Peyer's patch (tissue), 4 donors: ENCODE measurements around the gene NIN. TPM values are rescaled to one million over a fixed set of nuclear protein-coding genes. Genes with fewer than 3 reads are reported as not detected.
A peak's percentile ranks its signal among the peaks of the same experiment; 100 is the strongest.
"Not testable (repeated sequence)": the region's sequence is repeated elsewhere in the genome, so short reads cannot be mapped to it uniquely, and the experiment has no call there.

Experiments
- DNase-seq, 3 donors: peaks; one replicate each; pipeline ENCODE4 v3.0.0-alpha.2; 2017 to 2019
- H3K27ac ChIP-seq, 4 donors: fragments of 200-600 bp; sonication (generic); one replicate each; pipeline ENCODE4 v1.5.1; 2016 to 2019
- H3K27me3 ChIP-seq, 2 donors: fragments of 200-600 bp; sonication (generic); one replicate each; pipeline ENCODE4 v1.5.1; 2019
- H3K36me3 ChIP-seq, 3 donors: fragments of 200-600 bp; sonication (generic); one replicate each; pipeline ENCODE4 v1.5.1; 2016 to 2019
- H3K4me1 ChIP-seq, 4 donors: fragments of 200-600 bp; sonication (generic); one replicate each; pipeline ENCODE4 v1.5.1; 2016 to 2019
- H3K4me3 ChIP-seq, 4 donors: fragments of 200-600 bp; sonication (generic); 1 replicate in 3 of 4; 2 replicates in 1 of 4; pipeline ENCODE4 v1.5.1; 2016 to 2019; ENCODE audit warnings: mild to moderate bottlenecking in 1 of 4
- H3K9me3 ChIP-seq, 4 donors: fragments of 200-600 bp; sonication (generic); one replicate each; pipeline ENCODE4 v1.5.1; 2016 to 2019; ENCODE audit warnings: mild to moderate bottlenecking in 1 of 4
- CTCF ChIP-seq, 6 experiments: fragments of 450-650 bp in 4 of 6; fragments of 200-600 bp in 2 of 6; sonication (generic) in 1 of 6; IDR thresholded peaks; one replicate each; pipeline ENCODE4 v1.5.1; 2017 to 2019; ENCODE audit warnings: antibody characterized with exemption in 6 of 6, mild to moderate bottlenecking in 3 of 6, moderate library complexity in 1 of 6
- POLR2A ChIP-seq, 2 donors: fragments of 450-650 bp; IDR thresholded peaks; one replicate each; pipeline ENCODE4 v1.5.1; 2017; ENCODE audit warnings: antibody characterized with exemption in 2 of 2, mild to moderate bottlenecking in 2 of 2, moderate library complexity in 2 of 2
- total RNA-seq, 4 donors: library from RNA; depleted of rRNA; stranded (reverse); fragments of >200 nt; gene quantifications; one replicate each; pipeline ENCODE4 v1.1.0, GENCODE V29; 2016

The NIN gene
- total RNA-seq, 4 donors from 2014 or later = 13.8 to 151 (median 21.5) TPM

- no peak overlapping the region for H3K4me3 ChIP-seq
- H3K27ac ChIP-seq = peak overlapping the region in 3 of 4 donors; percentile 45 to 79 (median 64)
- no peak for DNase-seq
- H3K9me3 ChIP-seq = no peaks in the 10 kb centered on the region
- H3K27me3 ChIP-seq = no peaks in the 10 kb centered on the region
- H3K36me3 ChIP-seq = no peaks in the 10 kb centered on the region
- peaks cover 0 to 22% (median 13%) of the 10 kb centered on the region in 4 donors for H3K4me1 ChIP-seq
- no peak for TF ChIP-seq POLR2A (IDR thresholded peaks at IDR 0.05)
- TF ChIP-seq CTCF (IDR thresholded peaks at IDR 0.05) = no peak
These were observed 8.4 kb downstream of the NIN start for GRCh38 chr14:50822501-50823042.

- Histone ChIP-seq H3K27me3 (no peaks in the 10 kb centered on the region), H3K4me3 (no peak overlapping the region), H3K4me1 (peaks cover 0 to 22% (median 13%) of the 10 kb centered on the region in 4 donors), H3K36me3 (no peaks in the 10 kb centered on the region), H3K27ac (peak overlapping the region in 3 of 4 donors; percentile 45 to 79 (median 64)), H3K9me3 (no peaks in the 10 kb centered on the region)
- TF ChIP-seq POLR2A (IDR thresholded peaks at IDR 0.05) (no peak), CTCF (IDR thresholded peaks at IDR 0.05) (no peak)
- DNase-seq = peak; percentile 53 to 88 (median 80)
These were observed 9.2 kb downstream of the NIN start for GRCh38 chr14:50821510-50822464.

GRCh38 chr14:50820786-50821509, 10.0 kb downstream of the NIN start:
- H3K36me3 ChIP-seq = no peaks in the 10 kb centered on the region
- no peaks in the 10 kb centered on the region for H3K27me3 ChIP-seq
- no peak for DNase-seq
- H3K27ac ChIP-seq = peak overlapping the region in 3 of 4 donors; percentile 22 to 79 (median 37)
- H3K9me3 ChIP-seq = no peaks in the 10 kb centered on the region
- TF ChIP-seq POLR2A (IDR thresholded peaks at IDR 0.05) (no peak), CTCF (IDR thresholded peaks at IDR 0.05) (no peak)
- no peak overlapping the region for H3K4me3 ChIP-seq
- H3K4me1 ChIP-seq = peaks cover 0 to 22% (median 13%) of the 10 kb centered on the region in 4 donors

- H3K9me3 ChIP-seq, DNase-seq, H3K4me3 ChIP-seq, H3K27me3 ChIP-seq, H3K36me3 ChIP-seq, H3K27ac ChIP-seq: not testable (repeated sequence)
- peaks cover 0 to 22% (median 13%) of the 10 kb centered on the region in 4 donors for H3K4me1 ChIP-seq
These were observed 11.7 kb downstream of the NIN start for GRCh38 chr14:50819303-50819702.

- Histone ChIP-seq H3K27me3 (no peaks in the 10 kb centered on the region), H3K9me3 (no peaks in the 10 kb centered on the region), H3K4me1 (peaks cover 0 to 15% (median 2%) of the 10 kb centered on the region in 4 donors), H3K4me3 (no peak overlapping the region), H3K36me3 (no peaks in the 10 kb centered on the region), H3K27ac (no peak overlapping the region)
- DNase-seq = no peak
- TF ChIP-seq CTCF (IDR thresholded peaks at IDR 0.05) (no peak), POLR2A (IDR thresholded peaks at IDR 0.05) (no peak)
These were observed 14.4 kb downstream of the NIN start for GRCh38 chr14:50816395-50817047.

GRCh38 chr14:50815526-50815925, 15.4 kb downstream of the NIN start:
- not testable (repeated sequence) for H3K27ac ChIP-seq, H3K27me3 ChIP-seq, H3K36me3 ChIP-seq, H3K4me3 ChIP-seq, H3K9me3 ChIP-seq, DNase-seq, H3K4me1 ChIP-seq

GRCh38 chr14:50815058-50815457, 15.9 kb downstream of the NIN start:
- not testable (repeated sequence) for H3K36me3 ChIP-seq, H3K4me1 ChIP-seq, H3K27me3 ChIP-seq, H3K4me3 ChIP-seq, H3K9me3 ChIP-seq, DNase-seq
- H3K27ac ChIP-seq = peak overlapping the region in 1 of 4 donors; percentile 10
